ENCODE results near the gene AZU1.

AZU1 gene

DNA sequence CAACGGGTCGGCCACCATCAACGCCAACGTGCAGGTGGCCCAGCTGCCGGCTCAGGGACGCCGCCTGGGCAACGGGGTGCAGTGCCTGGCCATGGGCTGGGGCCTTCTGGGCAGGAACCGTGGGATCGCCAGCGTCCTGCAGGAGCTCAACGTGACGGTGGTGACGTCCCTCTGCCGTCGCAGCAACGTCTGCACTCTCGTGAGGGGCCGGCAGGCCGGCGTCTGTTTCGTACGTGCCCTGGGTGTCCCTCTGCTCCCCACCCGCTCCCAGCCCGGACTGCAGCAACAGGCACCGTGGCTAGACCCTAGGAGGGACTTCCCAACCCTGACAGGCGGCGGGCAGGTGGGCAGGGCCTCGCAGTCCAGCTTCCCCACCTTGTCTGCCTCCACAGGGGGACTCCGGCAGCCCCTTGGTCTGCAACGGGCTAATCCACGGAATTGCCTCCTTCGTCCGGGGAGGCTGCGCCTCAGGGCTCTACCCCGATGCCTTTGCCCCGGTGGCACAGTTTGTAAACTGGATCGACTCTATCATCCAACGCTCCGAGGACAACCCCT lies 28.0 kb downstream of the AZU1 start:
- no peak for DNase-seq (ENCODE audit: low read depth)

DNA sequence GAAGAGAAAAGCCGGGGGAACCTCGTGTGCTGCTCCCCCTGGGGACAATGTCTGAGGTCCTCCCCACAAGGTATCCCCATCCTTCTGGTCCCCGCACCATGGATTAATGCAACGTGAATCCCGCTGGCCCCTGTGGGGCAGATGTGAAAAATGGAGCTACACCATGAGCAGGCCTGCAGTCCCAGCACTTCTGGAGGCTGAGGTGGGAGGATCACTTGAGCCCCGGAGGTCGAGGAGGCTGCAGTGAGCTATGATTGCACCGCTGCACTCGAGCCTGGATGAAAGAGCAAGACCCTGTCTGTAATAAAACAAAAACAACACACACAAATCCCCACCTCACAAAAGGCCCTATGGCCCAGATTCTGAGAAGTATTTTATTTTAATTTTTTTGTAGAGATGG lies 30.6 kb downstream of the AZU1 start:
- no peak for DNase-seq (ENCODE audit: low read depth)

DNA sequence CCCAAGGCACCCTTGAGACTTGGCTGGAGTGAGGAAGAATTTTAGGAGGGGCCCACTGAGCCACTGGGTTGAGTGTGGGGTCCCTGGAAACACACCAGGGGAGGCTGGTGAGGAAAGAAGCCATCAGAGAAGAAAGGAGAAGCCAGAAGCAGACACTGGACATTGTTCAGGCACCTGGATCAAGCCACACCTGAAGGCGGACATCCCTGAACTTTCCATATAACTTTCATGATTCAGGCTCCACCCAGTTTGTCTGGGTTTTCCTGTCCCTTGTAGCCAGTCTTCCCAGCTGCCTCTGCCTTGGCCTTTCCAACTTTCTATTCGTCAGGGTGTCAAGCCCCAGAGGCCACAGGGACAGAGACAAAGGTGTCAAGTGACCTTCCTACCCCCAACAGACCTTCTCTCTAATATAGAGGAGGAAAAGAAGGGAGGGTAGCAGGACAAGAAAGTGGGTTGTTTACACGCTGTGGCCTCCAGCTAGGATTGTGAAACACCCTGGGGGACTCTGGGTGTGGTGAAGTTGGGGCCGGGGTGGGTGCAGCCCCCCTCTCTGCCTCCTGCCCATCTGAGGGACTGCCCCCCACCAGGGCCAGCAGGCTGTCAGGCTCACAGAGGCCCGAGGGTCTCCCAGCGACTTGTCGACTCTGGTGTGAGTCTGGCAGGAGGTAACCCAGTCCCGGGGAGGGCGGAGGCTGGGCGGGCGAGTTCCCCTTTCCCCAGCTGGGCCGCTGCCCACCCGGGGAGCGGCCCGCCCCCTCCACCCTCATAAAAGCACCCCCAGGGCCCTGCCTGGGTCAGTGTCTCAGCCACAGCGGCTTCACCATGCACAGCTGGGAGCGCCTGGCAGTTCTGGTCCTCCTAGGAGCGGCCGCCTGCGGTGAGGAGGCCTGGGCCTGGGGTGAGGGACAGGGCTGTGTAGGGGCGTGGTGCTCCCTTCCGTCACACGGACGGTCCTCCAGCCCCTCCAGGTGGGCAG lies 31.5 kb downstream of the AZU1 start, which contains the start of gene CFD:
CFD (plus strand) TSS at position 797 of the 976 bp plus-strand sequence; CDS start at position 823, 26 bp downstream.
- DNase-seq (ENCODE audit: low read depth): no peak

DNA sequence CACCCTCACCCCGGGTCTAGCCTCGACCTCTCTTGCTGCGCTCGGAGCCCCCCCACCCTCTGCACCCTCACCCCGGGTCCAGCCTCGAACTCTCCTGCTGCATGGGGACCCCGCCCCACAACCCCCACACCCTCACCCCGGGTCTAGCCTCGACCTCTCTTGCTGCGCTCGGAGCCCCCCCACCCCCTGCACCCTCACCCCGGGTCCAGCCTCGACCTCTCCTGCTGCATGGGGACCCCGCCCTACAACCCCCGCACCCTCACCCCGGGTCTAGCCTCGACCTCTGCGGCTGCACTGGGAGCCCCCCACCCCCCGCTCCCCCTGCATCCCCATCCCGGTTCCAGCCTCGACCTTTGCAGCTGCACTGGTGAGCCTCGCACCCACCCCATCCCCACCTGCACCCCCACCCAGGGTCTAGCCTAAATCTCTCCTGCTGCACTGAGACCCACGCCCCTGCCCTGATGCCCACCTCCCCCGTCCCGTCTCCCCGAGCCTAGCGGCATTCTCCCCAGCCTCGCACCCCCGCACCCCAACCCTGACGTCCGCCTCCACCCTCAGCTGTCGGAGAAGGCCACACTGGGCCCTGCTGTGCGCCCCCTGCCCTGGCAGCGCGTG lies 33.6 kb downstream of the AZU1 start:
- no peak for DNase-seq (ENCODE audit: low read depth)

DNA sequence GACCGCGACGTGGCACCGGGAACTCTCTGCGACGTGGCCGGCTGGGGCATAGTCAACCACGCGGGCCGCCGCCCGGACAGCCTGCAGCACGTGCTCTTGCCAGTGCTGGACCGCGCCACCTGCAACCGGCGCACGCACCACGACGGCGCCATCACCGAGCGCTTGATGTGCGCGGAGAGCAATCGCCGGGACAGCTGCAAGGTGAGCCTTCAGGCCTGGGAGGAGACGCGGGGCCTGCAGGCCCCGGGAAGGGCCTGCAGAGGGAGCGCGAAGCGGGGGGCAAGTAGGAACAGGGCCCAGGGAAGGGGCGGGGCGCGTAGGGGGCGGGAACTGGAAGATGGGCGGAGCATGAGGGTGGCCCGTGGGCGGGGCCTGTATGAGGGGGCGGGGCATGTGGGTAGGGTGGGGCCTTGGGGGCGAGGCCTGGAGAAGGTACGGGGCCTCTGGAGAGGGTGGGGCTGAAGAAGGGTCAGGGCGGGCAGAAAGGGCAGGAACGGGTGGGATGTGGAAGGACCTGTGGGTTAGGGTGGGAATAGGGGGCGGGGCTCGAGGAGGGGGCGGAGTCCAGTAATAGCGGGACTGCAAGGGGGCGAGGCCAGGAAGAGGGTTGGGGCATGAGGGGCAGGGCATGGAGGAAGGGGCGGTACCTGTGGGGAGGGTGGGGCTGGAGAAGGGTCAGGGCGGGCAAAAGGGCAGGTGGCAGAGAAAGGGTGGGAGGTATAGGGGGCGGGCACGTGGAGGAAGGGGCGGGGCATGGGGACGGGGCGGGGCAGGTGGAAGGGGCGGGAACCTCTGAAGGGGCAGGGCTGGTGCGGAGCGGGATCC lies 34.3 kb downstream of the AZU1 start:
- peak; percentile 48 for DNase-seq (ENCODE audit: low read depth)

DNA sequence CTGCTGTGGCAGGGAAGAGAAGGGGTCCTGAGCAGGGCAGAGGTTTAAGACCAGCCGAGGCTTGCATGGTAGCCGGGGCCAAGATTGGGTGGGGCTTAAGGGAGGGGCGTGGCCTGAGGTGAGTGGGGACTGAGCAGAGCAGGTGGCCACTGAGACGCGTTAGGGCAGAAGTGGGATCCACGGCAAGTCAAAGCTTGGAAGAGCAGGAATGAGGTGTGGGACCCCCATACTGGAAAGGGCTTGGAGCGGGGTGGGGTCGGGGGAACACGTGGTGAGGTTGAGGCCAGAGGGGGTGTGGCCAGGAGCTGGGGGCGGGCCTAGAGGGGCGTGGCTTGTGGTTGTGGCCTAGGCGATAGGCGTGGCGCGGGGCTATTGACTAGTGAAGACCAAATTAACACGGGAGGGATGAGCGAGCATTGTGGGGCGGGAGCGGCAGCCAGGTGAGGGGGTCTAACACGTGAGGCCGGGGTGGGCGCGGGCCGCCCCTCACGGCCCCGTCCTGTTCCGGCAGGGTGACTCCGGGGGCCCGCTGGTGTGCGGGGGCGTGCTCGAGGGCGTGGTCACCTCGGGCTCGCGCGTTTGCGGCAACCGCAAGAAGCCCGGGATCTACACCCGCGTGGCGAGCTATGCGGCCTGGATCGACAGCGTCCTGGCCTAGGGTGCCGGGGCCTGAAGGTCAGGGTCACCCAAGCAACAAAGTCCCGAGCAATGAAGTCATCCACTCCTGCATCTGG lies 35.1 kb downstream of the AZU1 start:
- DNase-seq (ENCODE audit: low read depth): peak; percentile 55

DNA sequence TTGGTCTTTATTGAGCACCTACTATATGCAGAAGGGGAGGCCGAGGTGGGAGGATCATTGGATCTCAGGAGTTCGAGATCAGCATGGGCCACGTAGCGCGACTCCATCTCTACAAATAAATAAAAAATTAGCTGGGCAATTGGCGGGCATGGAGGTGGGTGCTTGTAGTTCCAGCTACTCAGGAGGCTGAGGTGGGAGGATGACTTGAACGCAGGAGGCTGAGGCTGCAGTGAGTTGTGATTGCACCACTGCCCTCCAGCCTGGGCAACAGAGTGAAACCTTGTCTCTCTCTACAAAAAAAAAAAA lies 35.6 kb downstream of the AZU1 start:
- DNase-seq (ENCODE audit: low read depth): no peak

DNA sequence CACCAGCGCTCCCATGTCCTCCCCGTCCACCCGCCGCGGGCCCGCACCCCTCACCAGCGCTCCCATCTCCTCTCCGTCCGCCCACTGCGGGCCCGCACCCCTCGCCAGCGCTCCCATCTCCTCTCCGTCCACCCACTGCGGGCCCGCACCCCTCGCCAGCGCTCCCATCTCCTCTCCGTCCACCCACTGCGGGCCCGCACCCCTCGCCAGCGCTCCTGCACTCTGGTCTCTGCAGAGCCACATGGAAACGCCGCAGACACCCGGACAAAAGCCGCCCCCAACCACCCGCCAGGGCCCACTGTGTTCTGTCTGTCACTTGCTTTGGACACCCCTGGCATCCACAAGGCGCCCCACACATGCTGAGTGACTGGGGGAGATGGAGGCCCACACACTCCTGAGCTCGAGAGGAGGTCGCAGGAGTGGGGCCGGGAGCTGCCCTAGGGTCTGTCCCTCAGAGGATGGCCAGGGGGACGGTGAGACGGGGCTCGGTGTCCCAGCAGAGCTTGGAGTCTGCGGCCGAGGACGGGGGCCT lies 39.2 kb downstream of the AZU1 start:
- no peak for DNase-seq (ENCODE audit: low read depth)

DNA sequence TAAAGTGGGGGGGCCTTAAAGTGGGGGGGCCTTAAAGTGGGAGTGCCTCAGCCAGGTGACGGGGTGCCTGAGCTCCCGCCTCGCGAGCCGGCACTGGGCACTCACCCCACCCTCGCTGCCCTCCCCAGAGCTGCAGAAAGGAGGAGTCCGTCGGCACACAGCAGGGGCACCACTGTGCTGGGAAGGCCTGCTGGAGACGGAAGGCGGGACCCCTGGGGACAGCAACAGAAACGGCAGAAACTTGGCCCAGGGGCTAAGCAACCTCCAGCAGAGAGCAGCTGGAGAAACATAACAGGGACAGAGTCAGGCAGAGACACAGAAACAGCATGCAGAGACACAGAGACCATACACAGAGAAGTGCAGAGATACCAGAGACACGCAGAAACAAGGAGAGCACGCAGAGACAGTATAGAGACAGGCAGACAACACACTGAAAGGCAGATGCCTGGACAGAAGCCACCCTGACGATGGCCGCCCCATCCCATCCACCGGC lies 39.7 kb downstream of the AZU1 start:
- no peak for DNase-seq (ENCODE audit: low read depth)

DNA sequence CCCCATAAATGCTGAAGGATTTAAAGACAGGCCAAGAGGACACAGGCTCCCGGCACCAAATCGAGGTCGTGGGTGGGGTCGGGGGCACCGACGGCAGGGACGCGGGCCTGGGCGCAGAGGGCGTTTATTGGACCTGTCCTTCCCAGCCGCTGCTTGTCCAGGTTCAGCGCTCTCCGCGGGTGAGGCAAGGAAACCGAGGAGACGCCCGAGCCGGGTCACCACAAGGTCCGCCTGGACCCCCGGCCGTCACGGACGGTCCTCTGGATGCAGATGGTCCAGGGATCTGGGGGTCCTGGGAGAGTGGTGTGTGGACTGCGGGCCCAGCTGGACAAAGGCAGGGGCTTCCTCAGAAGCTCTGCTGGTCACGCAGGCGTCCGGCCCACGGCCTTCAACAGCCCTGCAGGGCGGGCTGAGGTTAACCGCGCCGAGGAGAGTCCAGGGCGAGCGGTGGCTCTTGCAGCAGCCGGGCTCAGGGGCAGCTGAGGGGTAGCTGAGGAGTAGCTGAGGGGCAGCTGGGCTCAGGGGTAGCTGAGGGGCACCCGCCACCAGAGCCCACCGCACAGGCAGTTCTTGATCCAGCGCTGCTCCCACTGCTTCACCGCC lies 40.3 kb downstream of the AZU1 start:
- DNase-seq (ENCODE audit: low read depth): no peak

DNA sequence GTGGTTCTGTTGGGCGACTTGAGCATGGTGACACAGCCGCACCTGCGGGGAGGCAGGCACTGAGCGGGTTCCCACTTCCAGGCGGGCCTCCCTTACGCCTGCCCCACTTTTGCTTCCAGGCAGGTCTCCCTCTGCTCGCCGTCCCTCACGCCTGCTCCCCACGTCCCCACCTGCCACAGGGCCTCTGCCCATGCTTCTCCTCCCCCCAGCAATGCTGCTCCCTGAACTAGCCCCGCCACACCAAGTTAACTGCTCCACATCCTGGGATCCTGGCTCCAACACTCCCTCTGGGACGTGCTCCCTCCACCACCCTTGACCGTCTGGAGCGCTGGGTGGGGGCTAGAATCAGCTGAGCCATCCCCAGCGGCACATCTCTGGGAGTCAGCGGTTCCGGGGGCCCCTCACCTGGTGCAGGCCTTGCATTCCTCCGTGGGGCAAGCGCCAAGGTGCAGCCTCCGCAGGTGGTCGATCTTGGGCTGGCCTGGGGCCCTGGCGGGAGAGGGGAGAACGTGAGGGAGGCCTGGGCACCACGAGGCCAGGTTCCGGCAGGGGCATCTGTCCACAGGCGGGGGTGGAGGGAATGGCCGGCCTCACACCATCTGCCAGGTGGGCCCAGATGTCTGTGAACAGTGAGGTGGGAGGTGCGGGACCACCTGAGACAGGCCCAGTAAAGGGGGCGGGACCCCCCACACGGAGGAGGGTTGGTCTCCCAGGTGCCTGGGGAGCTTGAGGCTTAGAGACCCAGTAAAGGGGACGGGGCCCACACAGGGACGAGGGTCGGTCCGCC lies 41.0 kb downstream of the AZU1 start:
- DNase-seq (ENCODE audit: low read depth): no peak

DNA sequence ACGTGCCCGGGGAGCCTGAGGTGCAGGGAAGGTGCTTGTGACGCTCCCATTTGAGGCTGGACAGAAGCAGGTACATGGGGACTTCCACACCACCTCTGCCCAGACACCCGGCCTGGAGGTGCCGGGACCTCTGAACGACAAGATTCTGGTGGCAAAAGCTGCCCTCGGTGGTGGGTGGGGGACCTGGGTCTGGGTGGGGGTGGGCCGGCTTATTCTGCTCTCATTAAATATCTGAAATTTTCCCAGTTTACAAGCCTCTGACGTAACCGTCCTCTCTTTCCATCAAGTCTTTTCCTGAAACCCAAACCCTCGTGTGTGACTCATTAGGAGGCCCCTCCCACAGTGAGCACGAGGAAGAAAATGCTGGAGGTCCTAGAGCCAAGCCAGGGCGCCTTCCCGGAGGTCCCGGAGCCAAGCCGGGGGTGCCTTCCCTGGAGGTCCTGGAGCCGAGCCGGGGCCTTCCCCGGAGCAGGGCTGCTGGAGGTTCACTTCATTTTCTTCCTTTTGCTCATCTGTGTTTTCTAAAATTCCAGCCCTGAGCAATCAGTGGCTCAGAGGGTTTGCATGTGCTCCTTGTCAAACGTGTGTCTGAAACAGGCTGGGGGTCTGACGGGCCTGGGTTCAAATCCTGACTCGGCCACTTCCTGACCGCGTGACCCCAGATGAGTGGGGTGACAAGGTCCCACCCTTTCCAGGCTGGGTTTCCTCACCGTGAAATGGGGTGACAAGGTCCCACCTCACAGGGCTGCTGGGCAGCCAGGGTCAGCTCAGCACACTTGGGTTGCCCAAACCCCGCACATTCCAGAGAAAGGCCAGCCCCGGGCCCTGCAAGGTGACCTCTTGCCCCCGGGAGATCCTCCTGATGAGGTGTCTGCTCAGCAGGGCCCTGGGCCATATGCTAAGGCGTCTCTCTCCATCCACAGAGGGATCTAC lies 41.9 kb downstream of the AZU1 start:
- no peak for DNase-seq (ENCODE audit: low read depth)

DNA sequence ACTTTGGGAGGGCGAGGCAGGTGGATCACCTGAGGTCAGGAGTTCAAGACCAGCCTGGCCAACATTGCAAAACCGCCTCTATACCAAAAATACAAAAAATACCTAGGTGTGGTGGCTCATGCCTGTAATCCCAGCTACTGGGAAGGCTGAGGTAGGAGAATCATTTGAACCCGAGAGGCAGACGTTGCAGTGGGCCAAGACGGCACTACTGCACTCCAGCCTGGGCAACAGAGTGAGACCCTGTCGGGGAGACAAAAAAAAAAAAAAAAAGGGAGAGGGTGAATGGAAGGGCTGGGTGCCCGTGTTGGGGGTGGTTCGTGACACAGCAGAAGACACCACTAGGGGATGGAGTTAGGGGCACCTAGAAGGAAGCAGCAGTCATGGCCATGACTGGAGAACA lies 42.7 kb downstream of the AZU1 start:
- DNase-seq (ENCODE audit: low read depth): no peak

DNA sequence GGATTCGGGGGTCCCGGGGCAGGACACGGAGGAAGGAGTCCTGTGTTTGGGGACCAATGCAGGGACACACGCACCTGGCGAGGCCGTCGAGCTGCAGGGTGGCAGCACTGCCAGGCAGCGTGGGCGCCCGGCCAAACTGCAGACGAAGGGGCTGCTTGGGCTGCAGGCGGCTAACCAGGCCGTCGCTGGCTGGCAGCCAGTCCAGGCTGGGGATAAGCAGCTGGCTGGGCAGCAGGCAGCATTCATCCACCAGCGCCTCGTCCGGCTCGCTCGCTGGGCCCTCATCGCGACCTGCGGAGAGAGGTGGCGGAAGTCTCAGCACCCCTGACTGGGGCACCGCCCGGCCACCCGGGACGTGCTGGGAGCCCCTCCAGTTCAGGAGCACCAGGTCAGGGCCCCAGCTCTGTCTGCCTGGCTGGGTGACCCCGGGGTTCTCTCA lies 43.3 kb downstream of the AZU1 start:
- no peak for DNase-seq (ENCODE audit: low read depth)

DNA sequence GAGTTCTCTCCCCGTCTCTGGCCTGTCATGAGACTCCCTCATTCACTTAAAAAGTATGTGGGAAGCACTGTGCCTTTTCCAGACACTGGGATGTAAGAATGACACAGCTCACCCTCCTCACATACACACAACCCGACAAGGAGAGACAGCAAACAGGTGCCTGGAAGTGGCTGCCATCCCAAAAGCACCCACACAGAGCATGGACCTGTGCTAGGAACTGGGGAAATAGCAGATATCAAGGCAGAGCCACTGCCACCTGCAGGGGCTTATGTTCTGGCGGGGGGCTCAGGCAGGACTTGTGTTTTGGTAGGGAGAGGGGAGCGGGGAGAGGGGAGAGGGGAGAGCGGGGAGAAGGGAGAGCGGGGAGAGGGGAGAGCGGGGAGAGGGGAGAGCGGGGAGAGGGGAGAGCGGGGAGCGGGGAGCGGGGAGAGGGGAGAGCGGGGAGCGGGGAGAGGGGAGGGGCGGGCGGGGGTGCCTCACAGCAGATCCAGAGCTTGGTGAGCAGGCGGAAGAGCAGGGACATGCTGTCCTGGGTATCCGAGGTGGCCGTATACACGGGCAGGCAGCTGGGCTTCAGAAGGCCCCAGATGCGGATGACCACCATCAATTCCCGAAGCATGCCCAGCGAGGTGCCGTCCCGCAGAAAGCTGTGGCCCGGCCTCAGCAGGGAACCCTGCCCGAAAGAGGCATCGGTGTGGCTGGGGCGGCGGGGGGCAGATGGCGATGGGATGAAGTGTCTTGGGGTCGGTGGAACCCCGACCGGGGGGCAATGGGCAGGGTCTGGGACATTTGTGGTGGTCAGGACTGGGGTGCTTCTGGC lies 44.0 kb downstream of the AZU1 start:
- DNase-seq (ENCODE audit: low read depth): no peak

DNA sequence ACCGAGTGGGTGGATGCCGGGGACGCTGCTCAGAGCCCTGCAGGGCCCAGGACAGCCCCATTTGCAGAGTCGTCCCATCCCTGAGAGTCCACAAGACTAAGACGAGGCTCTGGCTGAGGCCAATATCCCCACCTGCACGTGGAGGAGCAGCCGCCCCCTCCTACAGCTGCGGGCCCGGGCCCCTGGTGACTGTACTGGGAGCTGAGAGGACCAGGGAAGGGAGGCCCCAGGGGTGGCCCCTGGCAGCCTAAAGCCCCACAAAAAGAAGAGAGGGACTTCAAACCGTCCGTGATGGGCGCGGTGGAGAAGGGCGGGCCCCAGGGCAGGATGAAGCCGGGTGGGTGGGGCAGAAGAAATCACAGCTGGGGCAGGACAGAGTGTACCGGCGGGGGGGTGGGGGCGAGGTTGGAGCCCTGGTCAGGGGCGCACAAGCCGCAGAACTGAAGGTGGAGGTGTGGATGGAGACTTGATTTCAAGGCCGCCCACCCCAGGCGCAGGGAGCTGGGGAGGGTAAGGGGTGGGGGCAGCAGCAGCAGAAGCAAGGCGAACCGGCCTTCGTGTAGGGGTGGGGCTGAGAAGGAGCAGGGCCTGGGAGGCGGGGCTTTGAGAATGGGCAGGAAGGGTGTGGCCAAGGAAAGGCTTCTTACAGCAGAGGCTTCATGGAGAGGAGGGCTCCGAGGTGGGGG lies 44.8 kb downstream of the AZU1 start:
- DNase-seq (ENCODE audit: low read depth): peak; percentile 28

DNA sequence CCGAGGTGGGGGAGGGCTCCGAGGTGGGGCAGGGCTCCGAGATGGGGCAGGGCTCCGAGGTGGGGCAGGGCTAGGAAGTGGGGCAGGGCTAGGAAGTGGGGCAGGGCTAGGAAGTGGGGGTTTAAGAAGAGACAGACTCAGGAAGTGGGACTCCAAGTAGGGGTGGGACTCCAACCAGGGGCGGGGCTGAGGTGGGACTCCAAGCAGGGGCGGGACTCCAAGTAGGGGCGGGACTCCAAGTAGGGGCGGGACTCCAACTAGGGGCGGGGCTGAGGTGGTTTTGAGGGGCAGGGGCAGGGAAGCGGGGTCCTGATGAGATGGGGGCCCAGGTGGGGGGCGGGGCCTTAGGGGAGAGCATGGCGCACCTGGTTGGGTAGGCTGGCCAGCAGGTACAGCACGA lies 45.4 kb downstream of the AZU1 start:
- DNase-seq (ENCODE audit: low read depth): no peak

Data from stimulated activated CD8-positive, alpha-beta memory T cell treated with anti-CD3 and anti-CD28 coated beads, Interleukin-15, amount 100 ng/mL, for 24 hours (primary cell).